DOHH2 (cell line): ENCODE results near the gene RABL3.

ENCODE experiments used
- H3F3A ChIP-seq: fragments of 200-600 bp; sonication (generic), shearing (Covaris generic); 2 replicates; pipeline ENCODE4 v1.6.0; 2016; ENCODE audit warnings: antibody characterized with exemption, mild to moderate bottlenecking; ENCODE audit not compliant: control insufficient read depth, insufficient read depth
- H3K27ac ChIP-seq: fragments of 200-600 bp; sonication (generic); 2 replicates; pipeline ENCODE4 v1.5.1; 2014; ENCODE audit warnings: low read depth, mild to moderate bottlenecking, low read length, moderate library complexity
- H3K27me3 ChIP-seq: fragments of 200-600 bp; sonication (generic); 2 replicates; pipeline ENCODE4 v1.6.1; 2014; ENCODE audit warnings: mild to moderate bottlenecking, low read length, mixed read lengths; ENCODE audit not compliant: control insufficient read depth
- H3K36me3 ChIP-seq: fragments of 200-600 bp; sonication (generic); 2 replicates; pipeline ENCODE4 v1.6.1; 2014; ENCODE audit warnings: mild to moderate bottlenecking, low read length, moderate library complexity, mixed read lengths; ENCODE audit not compliant: control insufficient read depth
- H3K4me1 ChIP-seq: fragments of 200-600 bp; sonication (generic); 2 replicates; pipeline ENCODE4 v1.6.1; 2014; ENCODE audit warnings: mild to moderate bottlenecking, low read length, mixed read lengths; ENCODE audit not compliant: control insufficient read depth
- H3K4me2 ChIP-seq: fragments of 200-600 bp; sonication (generic); 2 replicates; pipeline ENCODE4 v1.6.0; 2014; ENCODE audit warnings: mild to moderate bottlenecking, low read length, moderate library complexity
- H3K4me3 ChIP-seq: fragments of 200-600 bp; sonication (generic); 2 replicates; pipeline ENCODE4 v1.5.1; 2014; ENCODE audit warnings: mild to moderate bottlenecking, low read length, mixed read lengths
- H3K79me2 ChIP-seq: fragments of 200-600 bp; sonication (generic); 2 replicates; pipeline ENCODE4 v1.6.1; 2014; ENCODE audit warnings: mild to moderate bottlenecking, low read length, mixed read lengths; ENCODE audit not compliant: control insufficient read depth
- H3K9me2 ChIP-seq: fragments of 200-600 bp; sonication (generic); replicated peaks from 2 replicates; pipeline ENCODE4 v1.6.1; 2014; ENCODE audit warnings: mild to moderate bottlenecking, low read length, mixed read lengths; ENCODE audit not compliant: control insufficient read depth
- H3K9me3 ChIP-seq: fragments of 200-600 bp; sonication (generic); 2 replicates; pipeline ENCODE4 v1.6.1; 2014; ENCODE audit warnings: antibody characterized with exemption, low read length, mixed read lengths; ENCODE audit not compliant: control insufficient read depth, insufficient read depth
- H4K20me1 ChIP-seq: fragments of 200-600 bp; sonication (generic); 2 replicates; pipeline ENCODE4 v1.6.0; 2014; ENCODE audit warnings: low read depth, mild to moderate bottlenecking, antibody characterized with exemption, low read length, moderate library complexity; ENCODE audit not compliant: control insufficient read depth, insufficient read depth
- EZH2phosphoT487 ChIP-seq: fragments of 200-600 bp; sonication (generic); IDR thresholded peaks from 2 replicates; pipeline ENCODE4 v1.6.1; 2017; ENCODE audit warnings: borderline replicate concordance, mild to moderate bottlenecking, antibody characterized with exemption, low read length, moderate library complexity, mixed read lengths
- TF ChIP-seq, protein P1 (sequence below): fragments of 200-600 bp; sonication (generic); IDR thresholded peaks from one replicate; pipeline ENCODE4 v1.5.1; 2014; ENCODE audit warnings: antibody characterized with exemption, mild to moderate bottlenecking, low read depth, low read length; ENCODE audit not compliant: poor library complexity, severe bottlenecking

Gene RABL3

GRCh38 chr3:120772081-120772480 lies 29.8 kb upstream of the RABL3 start:
- no peaks in the 10 kb centered on the region for H3F3A ChIP-seq
- no peaks in the 10 kb centered on the region for H3K4me1 ChIP-seq
- peaks cover 13% of the 10 kb centered on the region for H3K79me2 ChIP-seq
- H3K4me3 ChIP-seq, result no peak overlapping the region
- no peak overlapping the region for H3K27ac ChIP-seq
- no peaks in the 10 kb centered on the region for H3K9me2 ChIP-seq
- H3K27me3 ChIP-seq, result no peaks in the 10 kb centered on the region
- no peak overlapping the region for H3K4me2 ChIP-seq
- peaks cover 47% of the 10 kb centered on the region for H3K36me3 ChIP-seq
- TF ChIP-seq, protein P1, sequence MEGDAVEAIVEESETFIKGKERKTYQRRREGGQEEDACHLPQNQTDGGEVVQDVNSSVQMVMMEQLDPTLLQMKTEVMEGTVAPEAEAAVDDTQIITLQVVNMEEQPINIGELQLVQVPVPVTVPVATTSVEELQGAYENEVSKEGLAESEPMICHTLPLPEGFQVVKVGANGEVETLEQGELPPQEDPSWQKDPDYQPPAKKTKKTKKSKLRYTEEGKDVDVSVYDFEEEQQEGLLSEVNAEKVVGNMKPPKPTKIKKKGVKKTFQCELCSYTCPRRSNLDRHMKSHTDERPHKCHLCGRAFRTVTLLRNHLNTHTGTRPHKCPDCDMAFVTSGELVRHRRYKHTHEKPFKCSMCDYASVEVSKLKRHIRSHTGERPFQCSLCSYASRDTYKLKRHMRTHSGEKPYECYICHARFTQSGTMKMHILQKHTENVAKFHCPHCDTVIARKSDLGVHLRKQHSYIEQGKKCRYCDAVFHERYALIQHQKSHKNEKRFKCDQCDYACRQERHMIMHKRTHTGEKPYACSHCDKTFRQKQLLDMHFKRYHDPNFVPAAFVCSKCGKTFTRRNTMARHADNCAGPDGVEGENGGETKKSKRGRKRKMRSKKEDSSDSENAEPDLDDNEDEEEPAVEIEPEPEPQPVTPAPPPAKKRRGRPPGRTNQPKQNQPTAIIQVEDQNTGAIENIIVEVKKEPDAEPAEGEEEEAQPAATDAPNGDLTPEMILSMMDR, result no peak
- TF ChIP-seq EZH2phosphoT487, result no peak
- no peaks in the 10 kb centered on the region for H4K20me1 ChIP-seq
- H3K9me3 ChIP-seq, result no peaks in the 10 kb centered on the region

DNA sequence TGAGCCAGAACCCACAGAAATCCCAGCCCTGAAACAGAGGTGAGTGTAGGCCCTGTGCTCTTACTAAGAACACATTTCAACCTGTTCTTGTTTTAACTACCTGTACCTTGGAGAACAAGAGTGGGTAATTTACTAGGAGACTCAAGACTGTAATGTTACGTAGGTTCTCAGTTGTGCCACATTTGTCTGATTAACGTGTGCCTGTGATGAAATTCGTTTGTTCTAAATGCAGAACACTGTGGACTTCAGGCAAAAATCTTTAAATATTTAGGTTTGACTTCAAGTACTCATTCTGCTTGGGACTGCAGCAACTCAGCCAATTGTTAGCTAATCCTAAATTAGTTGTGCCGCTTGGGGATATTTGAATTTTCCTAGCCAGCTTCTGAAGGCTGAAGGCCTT lies 28.6 kb upstream of the RABL3 start:
- H3K9me2 ChIP-seq, result no peaks in the 10 kb centered on the region

GRCh38 chr3:120769436-120769835 lies 27.1 kb upstream of the RABL3 start:
- Histone ChIP-seq H3K27ac (no peak overlapping the region), H3K27me3 (no peaks in the 10 kb centered on the region), H3K4me2 (no peak overlapping the region), H3K4me3 (no peak overlapping the region), H4K20me1 (no peaks in the 10 kb centered on the region), H3K79me2 (peaks cover 32% of the 10 kb centered on the region), H3F3A (no peaks in the 10 kb centered on the region), H3K9me2 (no peaks in the 10 kb centered on the region), H3K4me1 (no peaks in the 10 kb centered on the region), H3K36me3 (peaks cover 28% of the 10 kb centered on the region), H3K9me3 (no peaks in the 10 kb centered on the region)
- TF ChIP-seq, protein P1, result no peak
- no peak for TF ChIP-seq EZH2phosphoT487

More for the DNA sequence above, 28.6 kb upstream of the RABL3 start:
- no peaks in the 10 kb centered on the region for H3K4me1 ChIP-seq
- H3F3A ChIP-seq, result no peaks in the 10 kb centered on the region
- H3K27ac ChIP-seq, result no peak overlapping the region
- no peaks in the 10 kb centered on the region for H3K27me3 ChIP-seq
- H4K20me1 ChIP-seq, result no peaks in the 10 kb centered on the region
- no peaks in the 10 kb centered on the region for H3K9me3 ChIP-seq
- peaks cover 35% of the 10 kb centered on the region for H3K36me3 ChIP-seq
- no peak overlapping the region for H3K4me2 ChIP-seq
- TF ChIP-seq, protein P1, result no peak
- TF ChIP-seq EZH2phosphoT487, result no peak
- H3K4me3 ChIP-seq, result no peak overlapping the region
- peaks cover 22% of the 10 kb centered on the region for H3K79me2 ChIP-seq

DNA sequence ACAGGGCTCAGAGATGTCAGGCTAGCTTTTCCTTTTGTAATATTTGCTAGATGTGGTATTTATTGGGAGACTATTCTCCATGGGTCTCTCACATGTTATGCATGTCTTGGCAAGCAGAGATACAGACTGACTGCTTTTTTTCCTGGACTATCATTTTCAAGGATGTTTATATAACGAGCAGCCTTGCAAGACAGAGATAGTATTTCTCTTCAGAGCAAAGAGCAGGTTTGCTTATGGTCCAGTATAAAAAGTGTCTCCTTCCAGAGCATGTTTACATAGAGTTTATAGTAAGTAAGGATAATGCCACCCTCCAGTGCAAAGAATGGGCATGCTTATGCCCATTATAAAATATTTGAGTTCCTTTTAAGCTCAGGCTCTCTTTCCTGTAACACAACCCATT lies 24.8 kb upstream of the RABL3 start:
- TF ChIP-seq, protein P1, result no peak
- no peak for TF ChIP-seq EZH2phosphoT487
- no peaks in the 10 kb centered on the region for H3K9me2 ChIP-seq
- H3K79me2 ChIP-seq, result peaks cover 55% of the 10 kb centered on the region
- H3K4me2 ChIP-seq, result no peak overlapping the region
- H3K9me3 ChIP-seq, result no peaks in the 10 kb centered on the region
- H3K4me1 ChIP-seq, result no peaks in the 10 kb centered on the region
- H3K36me3 ChIP-seq, result peaks cover 16% of the 10 kb centered on the region
- H3K27ac ChIP-seq, result no peak overlapping the region
- H4K20me1 ChIP-seq, result no peaks in the 10 kb centered on the region
- H3K4me3 ChIP-seq, result no peak overlapping the region
- H3F3A ChIP-seq, result no peaks in the 10 kb centered on the region
- no peaks in the 10 kb centered on the region for H3K27me3 ChIP-seq
